Activated CD4-positive, alpha-beta T cell treated with anti-CD3 and anti-CD28 coated beads for 36 hours (primary cell): ENCODE results near the gene TMUB1. TPM values are rescaled to one million over a fixed set of nuclear protein-coding genes. Genes with fewer than 3 reads are reported as not detected.

Experiments used
- ATAC-seq: fragments of 200-7000 bp; cut with Tn5 transposase; one replicate; pipeline ENCODE4 v1.10.0; 2021; ENCODE audit warnings: mild to moderate bottlenecking, moderate library complexity
- CTCF ChIA-PET: fragments of 350-600 bp; sonication (Branson Sonifier 250); formaldehyde crosslinking; loops from one replicate; lab custom pipeline; 2021; ENCODE audit warnings: antibody characterized with exemption; lab: Charles Lee
- POLR2A ChIA-PET: fragments of 350-600 bp; sonication (Branson Sonifier 250); formaldehyde crosslinking; loops from one replicate; lab custom pipeline; 2021; ENCODE audit warnings: antibody characterized with exemption, inconsistent platforms; lab: Charles Lee
- DNase-seq: peaks from one replicate; pipeline ENCODE4 v3.0.0-alpha.2; 2020
- H3K27ac Mint-ChIP-seq: one replicate; pipeline ENCODE4 v1.8.0; 2021; ENCODE audit warnings: mixed read lengths
- H3K27me3 Mint-ChIP-seq: one replicate; pipeline ENCODE4 v1.8.0; 2021; ENCODE audit warnings: mixed read lengths
- H3K36me3 Mint-ChIP-seq: one replicate; pipeline ENCODE4 v1.8.0; 2021; ENCODE audit warnings: low read depth, mixed read lengths
- H3K4me1 Mint-ChIP-seq: one replicate; pipeline ENCODE4 v1.8.0; 2021; ENCODE audit warnings: mixed read lengths
- H3K4me3 Mint-ChIP-seq: one replicate; pipeline ENCODE4 v1.8.0; 2021; ENCODE audit warnings: mild to moderate bottlenecking, moderate library complexity, mixed read lengths
- H3K9me3 Mint-ChIP-seq: one replicate; pipeline ENCODE4 v1.8.0; 2021; ENCODE audit warnings: low read depth, mixed read lengths
- intact Hi-C, 2 experiments: fragments of 100-400 bp; cut with DNase I in 1 of 2; cut with micrococcal nuclease in 1 of 2; formaldehyde crosslinking; loops; one replicate each; pipeline versions ENCODE4 v1.14.2 to v1.15.1; 2022 to 2024; cut with DNase I, micrococcal nuclease
- total RNA-seq, 2 experiments: library from RNA; stranded (reverse); gene quantifications; one replicate each; pipeline ENCODE4 v1.2.3, GENCODE V29; 2021

Gene TMUB1
- total RNA-seq, 2 experiments from 2014 or later: 54.0 to 67.7 TPM

- Mint-ChIP-seq H3K36me3 (peaks cover 10% of the 10 kb centered on the region), H3K27me3 (no peaks in the 10 kb centered on the region), H3K9me3 (no peaks in the 10 kb centered on the region), H3K4me1 (peaks cover 5% of the 10 kb centered on the region), H3K27ac (no peak overlapping the region), H3K4me3 (no peak overlapping the region)
- DNase-seq (no peak), ATAC-seq (no peak)
- ChIA-PET CTCF (interaction anchor here (0.7 kb wide), 1 partner anchor 10 kb away, joined by 3 read pairs; no protein-coding TSS in a partner anchor), POLR2A (no interaction called here)
- intact Hi-C loops: loop anchor here in 1 of 2 experiments (10.0 kb wide), 1 partner anchor 118 kb away; the partner anchor contains the start of gene SMARCD3
Measured at GRCh38 chr7:151126491-151127137, 43.3 kb upstream of the TMUB1 start.

GRCh38 chr7:151125846-151126481 lies 42.7 kb upstream of the TMUB1 start:
- DNase-seq: no peak
- ATAC-seq: no peak
- ChIA-PET CTCF (interaction anchor here (0.6 to 1.1 kb wide), 3 partner anchors 13 to 44 kb away, joined by 3 to 5 read pairs (median 5); no protein-coding TSS in a partner anchor), POLR2A (no interaction called here)
- no peak overlapping the region for H3K4me3 Mint-ChIP-seq
- peaks cover 5% of the 10 kb centered on the region for H3K4me1 Mint-ChIP-seq
- H3K27me3 Mint-ChIP-seq: no peaks in the 10 kb centered on the region
- no peak overlapping the region for H3K27ac Mint-ChIP-seq
- peaks cover 13% of the 10 kb centered on the region for H3K36me3 Mint-ChIP-seq
- H3K9me3 Mint-ChIP-seq: no peaks in the 10 kb centered on the region
- intact Hi-C loops: loop anchor here in 1 of 2 experiments (10.0 kb wide), 1 partner anchor 119 kb away; the partner anchor contains the start of gene SMARCD3

- no peak overlapping the region for H3K4me3 Mint-ChIP-seq
- H3K27me3 Mint-ChIP-seq: no peaks in the 10 kb centered on the region
- H3K27ac Mint-ChIP-seq: no peak overlapping the region
- POLR2A ChIA-PET: no interaction called here
- peaks cover 5% of the 10 kb centered on the region for H3K4me1 Mint-ChIP-seq
- DNase-seq (no peak), ATAC-seq (no peak)
- no peaks in the 10 kb centered on the region for H3K9me3 Mint-ChIP-seq
- intact Hi-C loops: loop anchor here in 1 of 2 experiments (10.0 kb wide), 1 partner anchor 119 kb away; the partner anchor contains the start of gene SMARCD3
- H3K36me3 Mint-ChIP-seq: peaks cover 13% of the 10 kb centered on the region
- CTCF ChIA-PET: interaction anchor here (0.6 to 2.0 kb wide), 4 partner anchors 13 to 119 kb away, joined by 3 to 10 read pairs (median 5); no protein-coding TSS in a partner anchor
Measured at GRCh38 chr7:151125470-151125845, 42.2 kb upstream of the TMUB1 start.

- Mint-ChIP-seq H3K4me3 (no peak overlapping the region), H3K27ac (no peak overlapping the region), H3K9me3 (no peaks in the 10 kb centered on the region), H3K4me1 (peaks cover 5% of the 10 kb centered on the region), H3K36me3 (peaks cover 13% of the 10 kb centered on the region), H3K27me3 (no peaks in the 10 kb centered on the region)
- CTCF ChIA-PET: interaction anchor here (0.8 to 2.0 kb wide), 16 partner anchors 12 to 631 kb away, joined by 3 to 14 read pairs (median 5); no protein-coding TSS in a partner anchor
- POLR2A ChIA-PET: no interaction called here
- DNase-seq (no peak), ATAC-seq (no peak)
- intact Hi-C loops: loop anchor here (1.0 to 10.0 kb wide), 5 partner anchors 43 to 178 kb away; partner anchors contain the start of gene SMARCD3 (in 1 of the 2)
Measured at GRCh38 chr7:151124899-151125399, 41.7 kb upstream of the TMUB1 start.

- ATAC-seq: no peak
- Mint-ChIP-seq H3K4me1 (peaks cover 5% of the 10 kb centered on the region), H3K4me3 (no peak overlapping the region), H3K27ac (no peak overlapping the region), H3K9me3 (no peaks in the 10 kb centered on the region), H3K36me3 (peaks cover 13% of the 10 kb centered on the region), H3K27me3 (no peaks in the 10 kb centered on the region)
- ChIA-PET POLR2A (no interaction called here), CTCF (interaction anchor here (0.6 to 2.0 kb wide), 30 partner anchors 13 to 727 kb away, joined by 3 to 16 read pairs (median 4); partner anchors contain the start of genes ABCF2 and CHPF2)
- no peak for DNase-seq
- intact Hi-C loops: loop anchor here (1.0 to 10.0 kb wide), 5 partner anchors 44 to 179 kb away; partner anchors contain the start of gene SMARCD3 (in 1 of the 2)
Measured at GRCh38 chr7:151124481-151124880, 41.2 kb upstream of the TMUB1 start.

- intact Hi-C loops: loop anchor here (1.0 to 10.0 kb wide), 5 partner anchors 44 to 179 kb away; partner anchors contain the start of gene SMARCD3 (in 1 of the 2)
- ChIA-PET CTCF (interaction anchor here (0.6 to 2.0 kb wide), 43 partner anchors 12 to 728 kb away, joined by 3 to 16 read pairs (median 4); partner anchors contain the start of genes ABCF2 and CHPF2), POLR2A (no interaction called here)
- Mint-ChIP-seq H3K4me3 (no peak overlapping the region), H3K9me3 (no peaks in the 10 kb centered on the region), H3K36me3 (peaks cover 17% of the 10 kb centered on the region), H3K27me3 (no peaks in the 10 kb centered on the region), H3K4me1 (peaks cover 5% of the 10 kb centered on the region), H3K27ac (no peak overlapping the region)
- peak; percentile 91 for DNase-seq
- peak; percentile 99 for ATAC-seq
Measured at GRCh38 chr7:151123822-151124464, 40.6 kb upstream of the TMUB1 start.

- H3K27me3 Mint-ChIP-seq: no peaks in the 10 kb centered on the region
- CTCF ChIA-PET: interaction anchor here (0.6 to 2.0 kb wide), 36 partner anchors 11 to 511 kb away, joined by 3 to 16 read pairs (median 4); partner anchors contain the start of genes ABCF2 and CHPF2
- no peak for ATAC-seq
- intact Hi-C loops: loop anchor here in 1 of 2 experiments (10.0 kb wide), 1 partner anchor 122 kb away; the partner anchor contains the start of gene SMARCD3
- H3K4me1 Mint-ChIP-seq: peaks cover 5% of the 10 kb centered on the region
- peaks cover 17% of the 10 kb centered on the region for H3K36me3 Mint-ChIP-seq
- POLR2A ChIA-PET: no interaction called here
- no peak overlapping the region for H3K27ac Mint-ChIP-seq
- H3K9me3 Mint-ChIP-seq: no peaks in the 10 kb centered on the region
- no peak overlapping the region for H3K4me3 Mint-ChIP-seq
- DNase-seq: no peak
Measured at GRCh38 chr7:151123158-151123821, 40.0 kb upstream of the TMUB1 start.

- POLR2A ChIA-PET: no interaction called here
- ATAC-seq (no peak), DNase-seq (no peak)
- Mint-ChIP-seq H3K4me3 (no peak overlapping the region), H3K27ac (no peak overlapping the region), H3K36me3 (peaks cover 17% of the 10 kb centered on the region), H3K4me1 (peaks cover 5% of the 10 kb centered on the region), H3K27me3 (no peaks in the 10 kb centered on the region), H3K9me3 (no peaks in the 10 kb centered on the region)
- intact Hi-C loops: loop anchor here in 1 of 2 experiments (10.0 kb wide), 1 partner anchor 122 kb away; the partner anchor contains the start of gene SMARCD3
- CTCF ChIA-PET: interaction anchor here (1.4 kb wide), 1 partner anchor 17 kb away, joined by 16 read pairs; no protein-coding TSS in a partner anchor
Measured at GRCh38 chr7:151122796-151123157, 39.5 kb upstream of the TMUB1 start.

GRCh38 chr7:151122276-151122675 lies 39.0 kb upstream of the TMUB1 start:
- Mint-ChIP-seq H3K36me3 (peaks cover 17% of the 10 kb centered on the region), H3K27ac (no peak overlapping the region), H3K4me1 (peaks cover 8% of the 10 kb centered on the region), H3K4me3 (no peak overlapping the region), H3K9me3 (no peaks in the 10 kb centered on the region), H3K27me3 (no peaks in the 10 kb centered on the region)
- ChIA-PET POLR2A (no interaction called here), CTCF (no interaction called here)
- intact Hi-C loops: loop anchor here in 1 of 2 experiments (10.0 kb wide), 1 partner anchor 123 kb away; the partner anchor contains the start of gene SMARCD3
- DNase-seq (no peak), ATAC-seq (no peak)
